ENCODE data around the gene FRMD8. TPM values are rescaled to one million over a fixed set of nuclear protein-coding genes. Genes with fewer than 3 reads are reported as not detected.

The FRMD8 gene
- total and polyA plus RNA-seq, 10 donors, result 19.3 to 128 (median 84.0) TPM

DNA sequence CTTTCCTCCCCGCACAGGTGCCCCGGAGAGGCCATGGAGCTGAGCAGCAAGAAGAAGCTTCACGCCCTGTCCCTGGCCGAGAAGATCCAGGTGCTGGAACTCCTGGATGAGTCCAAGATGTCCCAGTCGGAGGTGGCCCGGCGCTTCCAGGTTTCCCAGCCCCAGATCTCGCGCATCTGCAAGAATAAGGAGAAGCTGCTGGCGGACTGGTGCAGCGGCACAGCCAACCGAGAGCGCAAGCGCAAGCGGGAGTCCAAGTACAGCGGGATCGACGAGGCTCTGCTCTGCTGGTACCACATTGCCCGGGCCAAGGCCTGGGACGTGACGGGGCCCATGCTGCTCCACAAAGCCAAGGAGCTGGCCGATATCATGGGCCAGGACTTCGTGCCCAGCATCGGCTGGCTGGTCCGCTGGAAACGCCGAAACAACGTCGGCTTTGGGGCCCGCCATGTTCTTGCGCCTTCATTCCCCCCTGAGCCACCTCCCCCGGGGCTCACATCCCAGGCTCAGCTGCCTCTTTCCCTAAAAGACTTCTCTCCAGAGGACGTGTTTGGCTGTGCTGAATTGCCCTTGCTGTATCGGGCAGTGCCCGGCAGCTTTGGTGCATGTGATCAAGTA, 30.6 kb upstream of the FRMD8 start:
- Histone ChIP-seq H3K9me3 (no peaks in the 10 kb centered on the region), H3K4me1 (peaks cover 14 to 31% (median 21%) of the 10 kb centered on the region in 6 donors), H3K27me3 (replicated peaks in 1 of 7) (peaks cover 0 to 22% (median 0%) of the 10 kb centered on the region in 7 donors), H3K4me3 (peak overlapping the region in 5 of 8 donors; percentile 74 to 91 (median 82)), H3K27ac (peak overlapping the region in 1 of 8 donors; percentile 85), H3K36me3 (peaks cover 0 to 20% (median 19%) of the 10 kb centered on the region in 6 donors)
- TF ChIP-seq POLR2A (IDR thresholded peaks at IDR 0.05), result no peak
- peak in 1 of 3 donors; percentile 25 for TF ChIP-seq POLR2AphosphoS5 (IDR thresholded peaks at IDR 0.05)
- peak; percentile 83 for DNase-seq
- 53 to 73% (median 64%) methylated on average over 26 to 35 of the region's 35 CpGs for WGBS, 5 donors
- intact Hi-C loops (cut with DNase I; ENCODE audit: low total_unique reads), result no loop called here

DNA sequence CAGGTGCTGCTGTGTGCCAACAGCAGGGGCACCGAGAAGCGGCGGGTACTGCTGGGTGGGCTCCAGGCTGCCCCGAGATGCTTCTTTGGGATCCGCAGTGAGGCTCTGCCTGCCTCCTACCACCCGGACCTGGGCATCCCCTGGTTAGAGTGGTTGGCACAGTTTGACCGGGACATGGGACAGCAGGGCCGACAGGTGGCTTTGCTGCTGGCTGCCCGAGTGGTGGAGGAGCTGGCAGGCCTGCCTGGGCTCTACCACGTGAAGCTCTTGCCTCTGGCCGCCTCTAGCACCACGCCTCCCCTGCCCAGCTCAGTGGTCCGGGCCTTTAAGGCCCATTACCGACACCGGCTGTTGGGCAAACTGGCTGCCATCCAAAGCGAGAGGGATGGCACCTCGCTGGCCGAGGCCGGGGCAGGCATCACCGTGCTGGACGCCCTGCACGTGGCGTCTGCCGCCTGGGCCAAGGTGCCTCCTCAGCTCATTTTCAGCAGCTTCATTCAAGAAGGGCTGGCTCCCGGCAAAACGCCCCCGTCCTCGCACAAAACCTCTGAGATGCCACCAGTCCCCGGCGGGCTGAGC, 30.0 kb upstream of the FRMD8 start:
- 92 to 97% (median 94%) methylated on average over 14 to 30 of the region's 30 CpGs for WGBS, 5 donors
- peaks cover 0 to 14% (median 13%) of the 10 kb centered on the region in 6 donors for H3K36me3 ChIP-seq
- H3K27me3 ChIP-seq (replicated peaks in 1 of 7), result peaks cover 0 to 22% (median 0%) of the 10 kb centered on the region in 7 donors
- H3K4me1 ChIP-seq, result peaks cover 14 to 31% (median 21%) of the 10 kb centered on the region in 6 donors
- H3K4me3 ChIP-seq, result no peak overlapping the region
- TF ChIP-seq CTCF (IDR thresholded peaks at IDR 0.05 in 8 of 11, conservative IDR thresholded peaks at IDR 0.05 in 3 of 11) (no peak), POLR2AphosphoS5 (IDR thresholded peaks at IDR 0.05) (no peak), POLR2A (IDR thresholded peaks at IDR 0.05) (no peak)
- no peak overlapping the region for H3K27ac ChIP-seq
- no peak for DNase-seq
- intact Hi-C loops (cut with DNase I; ENCODE audit: low total_unique reads), result no loop called here
- no peaks in the 10 kb centered on the region for H3K9me3 ChIP-seq

- WGBS, 5 donors, result 86 to 91% (median 88%) methylated on average over 8 of the region's 8 CpGs
- intact Hi-C loops (cut with DNase I; ENCODE audit: low total_unique reads), result no loop called here
Measured at GRCh38 chr11:65357856-65358356, 28.5 kb upstream of the FRMD8 start.

DNA sequence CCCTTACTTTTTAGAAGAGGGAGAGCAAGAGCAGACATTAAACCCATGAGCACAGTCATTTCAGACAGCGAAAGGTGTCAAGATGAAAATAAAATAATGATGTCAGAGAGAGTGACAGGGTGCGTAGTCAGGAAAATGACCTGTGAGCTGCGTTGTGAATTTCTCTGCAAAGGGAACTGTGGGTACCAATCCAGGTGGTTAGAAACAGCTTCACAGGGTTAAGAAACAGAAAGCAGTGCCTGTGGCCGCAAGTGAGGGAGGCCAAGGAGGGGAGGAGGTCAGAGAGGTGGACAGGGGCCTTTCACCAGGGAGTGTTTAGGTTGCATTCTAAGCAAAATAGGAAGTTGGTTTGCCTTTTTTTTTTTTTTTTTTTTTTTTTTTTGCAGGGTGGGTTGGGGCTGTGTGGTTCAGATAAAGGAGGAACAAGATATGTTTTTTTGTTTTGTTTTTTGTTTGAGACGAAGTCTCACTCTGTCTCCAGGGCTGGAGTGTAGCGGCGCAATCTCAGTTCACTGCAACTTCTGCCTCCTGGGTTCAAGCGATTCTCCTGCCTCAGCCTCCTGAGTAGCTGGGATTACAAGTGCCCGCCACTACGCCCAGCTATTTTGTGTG, 24.0 kb upstream of the FRMD8 start:
- Histone ChIP-seq H3K4me3 (peak overlapping the region in 1 of 8 donors; percentile 51), H3K27me3 (replicated peaks in 1 of 7) (no peaks in the 10 kb centered on the region), H3K4me1 (peaks cover 6 to 35% (median 19%) of the 10 kb centered on the region in 6 donors), H3K36me3 (no peaks in the 10 kb centered on the region), H3K9me3 (no peaks in the 10 kb centered on the region), H3K27ac (peak overlapping the region; percentile 14 to 88 (median 78))
- no peak for TF ChIP-seq POLR2A (IDR thresholded peaks at IDR 0.05)
- peak in 1 of 3 donors; percentile 14 for TF ChIP-seq POLR2AphosphoS5 (IDR thresholded peaks at IDR 0.05)
- peak; percentile 77 for DNase-seq
- WGBS, 5 donors, result 30 to 52% (median 46%) methylated on average over 10 of the region's 10 CpGs
- intact Hi-C loops (cut with DNase I; ENCODE audit: low total_unique reads), result no loop called here

More at GRCh38 chr11:65357856-65358356, 28.5 kb upstream of the FRMD8 start:
- H3K4me1 ChIP-seq, result peaks cover 14 to 45% (median 29%) of the 10 kb centered on the region in 6 donors
- no peak overlapping the region for H3K4me3 ChIP-seq
- DNase-seq, result no peak
- peaks cover 0 to 22% (median 0%) of the 10 kb centered on the region in 7 donors for H3K27me3 ChIP-seq (replicated peaks in 1 of 7)
- no peak overlapping the region for H3K27ac ChIP-seq
- no peak for TF ChIP-seq POLR2AphosphoS5 (IDR thresholded peaks at IDR 0.05)
- TF ChIP-seq POLR2A (IDR thresholded peaks at IDR 0.05), result no peak
- no peak for TF ChIP-seq CTCF (IDR thresholded peaks at IDR 0.05 in 8 of 11, conservative IDR thresholded peaks at IDR 0.05 in 3 of 11)
- H3K36me3 ChIP-seq, result peaks cover 0 to under 1% (median 0%) of the 10 kb centered on the region in 6 donors
- H3K9me3 ChIP-seq, result no peaks in the 10 kb centered on the region

Measured in spleen (tissue), 11 donors.